Kidney epithelial cell (primary cell): Measurements from ENCODE around the gene LGMN. TPM values are rescaled to one million over a fixed set of nuclear protein-coding genes. Genes with fewer than 3 reads are reported as not detected.

Experiments used
- DNase-seq: peaks from one replicate; pipeline ENCODE4 v3.0.0-alpha.2; 2010; ENCODE audit warnings: low read depth
- H3K27me3 ChIP-seq: 2 replicates; pipeline ENCODE4 v1.6.0; 2011; ENCODE audit warnings: low read length; ENCODE audit not compliant: control insufficient read depth, insufficient read depth
- H3K36me3 ChIP-seq: 2 replicates; pipeline ENCODE4 v1.5.1; 2011; ENCODE audit warnings: low read length; ENCODE audit not compliant: control insufficient read depth, insufficient read depth
- H3K4me3 ChIP-seq: 2 replicates; pipeline ENCODE4 v1.5.1; 2011; ENCODE audit warnings: low read depth, mild to moderate bottlenecking, control low read depth, low read length
- total RNA-seq: library from RNA; depleted of rRNA; stranded (reverse); fragments of >200 nt; gene quantifications from 2 replicates; pipeline ENCODE4 v1.2.3, GENCODE V29; 2015
- TF ChIP-seq, protein P1 (sequence below): IDR thresholded peaks from 2 replicates; pipeline ENCODE4 v1.5.1; 2011; ENCODE audit warnings: mild to moderate bottlenecking, moderate library complexity, low read length, control low read depth, inconsistent platforms; ENCODE audit not compliant: insufficient read depth, poor library complexity, severe bottlenecking

Gene LGMN
- total RNA-seq, 1 donor from 2014 or later: 56.9 TPM

DNA sequence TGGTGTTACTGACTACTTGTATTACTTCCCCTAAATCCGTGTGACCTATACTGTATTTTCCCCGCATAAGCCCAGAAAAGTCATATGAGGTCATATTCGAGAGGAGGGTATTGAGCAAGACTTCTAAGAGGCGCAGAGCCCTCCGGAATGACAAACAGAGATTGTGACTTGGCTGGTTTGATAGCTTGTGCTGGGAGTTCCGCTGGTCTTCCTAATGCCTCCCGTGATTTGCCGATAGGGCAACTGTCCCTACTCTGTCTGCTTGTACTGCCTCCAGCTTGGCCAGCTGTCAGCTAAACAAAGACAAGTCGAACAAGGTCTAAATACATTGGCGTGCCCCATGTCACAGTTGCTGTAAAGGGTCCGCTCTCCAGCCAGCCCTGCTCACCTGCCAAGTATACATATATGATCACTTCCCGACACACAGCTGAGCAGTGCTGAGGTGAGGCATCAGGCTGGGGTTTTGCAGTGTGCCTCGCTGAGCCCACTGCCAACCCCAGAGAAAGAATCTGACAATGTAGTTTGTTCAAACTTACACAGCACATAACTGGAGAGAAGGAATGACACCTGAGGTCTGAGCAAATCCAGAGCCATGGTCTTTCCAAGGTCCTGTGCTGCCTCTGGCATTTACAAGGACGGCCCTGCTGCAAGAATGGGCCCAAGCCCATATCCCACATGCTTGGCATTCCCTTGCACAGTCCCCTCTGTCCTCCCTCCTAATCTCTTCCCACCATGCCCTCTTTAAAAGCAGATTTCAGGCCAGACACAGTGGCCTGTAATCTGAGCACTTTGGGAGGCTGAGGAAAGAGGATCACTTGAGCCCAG lies 23.7 kb downstream of the LGMN start:
- DNase-seq: no peak
- Histone ChIP-seq H3K4me3 (no peak overlapping the region), H3K27me3 (no peaks in the 10 kb centered on the region), H3K36me3 (no peaks in the 10 kb centered on the region)
- TF ChIP-seq, protein P1, sequence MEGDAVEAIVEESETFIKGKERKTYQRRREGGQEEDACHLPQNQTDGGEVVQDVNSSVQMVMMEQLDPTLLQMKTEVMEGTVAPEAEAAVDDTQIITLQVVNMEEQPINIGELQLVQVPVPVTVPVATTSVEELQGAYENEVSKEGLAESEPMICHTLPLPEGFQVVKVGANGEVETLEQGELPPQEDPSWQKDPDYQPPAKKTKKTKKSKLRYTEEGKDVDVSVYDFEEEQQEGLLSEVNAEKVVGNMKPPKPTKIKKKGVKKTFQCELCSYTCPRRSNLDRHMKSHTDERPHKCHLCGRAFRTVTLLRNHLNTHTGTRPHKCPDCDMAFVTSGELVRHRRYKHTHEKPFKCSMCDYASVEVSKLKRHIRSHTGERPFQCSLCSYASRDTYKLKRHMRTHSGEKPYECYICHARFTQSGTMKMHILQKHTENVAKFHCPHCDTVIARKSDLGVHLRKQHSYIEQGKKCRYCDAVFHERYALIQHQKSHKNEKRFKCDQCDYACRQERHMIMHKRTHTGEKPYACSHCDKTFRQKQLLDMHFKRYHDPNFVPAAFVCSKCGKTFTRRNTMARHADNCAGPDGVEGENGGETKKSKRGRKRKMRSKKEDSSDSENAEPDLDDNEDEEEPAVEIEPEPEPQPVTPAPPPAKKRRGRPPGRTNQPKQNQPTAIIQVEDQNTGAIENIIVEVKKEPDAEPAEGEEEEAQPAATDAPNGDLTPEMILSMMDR: no peak

DNA sequence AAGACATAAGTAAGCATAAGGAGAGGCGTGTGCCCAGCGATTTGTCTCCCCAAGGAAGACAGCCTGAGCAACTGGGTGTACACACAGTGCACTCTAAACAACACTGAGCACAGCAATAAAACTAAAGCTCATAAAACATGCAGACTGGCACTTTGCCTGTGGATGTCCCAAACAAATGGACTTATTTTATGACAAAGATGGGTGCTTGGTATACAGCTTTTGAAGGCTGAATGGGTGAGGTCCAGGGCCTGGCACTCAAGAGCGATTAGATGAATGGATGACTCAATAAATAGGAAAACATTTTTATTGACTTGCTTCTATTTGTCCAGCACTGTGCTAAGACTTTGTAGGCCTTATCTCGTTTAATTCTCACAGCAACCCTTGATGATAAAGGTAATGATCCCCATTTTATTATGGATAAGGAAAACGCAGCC lies 28.5 kb downstream of the LGMN start:
- no peak overlapping the region for H3K4me3 ChIP-seq
- H3K36me3 ChIP-seq: no peaks in the 10 kb centered on the region
- TF ChIP-seq, protein P1: no peak
- no peaks in the 10 kb centered on the region for H3K27me3 ChIP-seq
- DNase-seq: no peak

DNA sequence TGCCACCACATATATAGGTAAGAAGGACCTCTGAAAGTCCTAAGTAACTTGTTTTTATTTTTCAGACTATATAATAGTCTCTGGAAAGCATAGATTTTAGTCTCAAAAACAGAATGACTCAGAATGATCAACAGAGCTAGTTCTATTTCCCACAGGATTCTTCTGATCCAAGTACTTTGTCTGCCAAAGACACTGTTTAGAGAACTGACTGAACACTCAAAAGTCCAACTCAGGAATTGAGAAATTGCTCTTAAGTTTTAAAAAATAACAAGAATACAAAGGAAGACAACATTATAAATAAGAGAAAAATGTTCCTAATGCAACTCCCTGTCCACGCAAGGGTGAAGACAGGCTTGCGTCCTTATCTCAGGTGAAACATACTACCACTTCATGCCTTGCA lies 29.0 kb downstream of the LGMN start:
- Histone ChIP-seq H3K27me3 (no peaks in the 10 kb centered on the region), H3K36me3 (no peaks in the 10 kb centered on the region), H3K4me3 (no peak overlapping the region)
- DNase-seq: no peak
- TF ChIP-seq, protein P1: no peak

DNA sequence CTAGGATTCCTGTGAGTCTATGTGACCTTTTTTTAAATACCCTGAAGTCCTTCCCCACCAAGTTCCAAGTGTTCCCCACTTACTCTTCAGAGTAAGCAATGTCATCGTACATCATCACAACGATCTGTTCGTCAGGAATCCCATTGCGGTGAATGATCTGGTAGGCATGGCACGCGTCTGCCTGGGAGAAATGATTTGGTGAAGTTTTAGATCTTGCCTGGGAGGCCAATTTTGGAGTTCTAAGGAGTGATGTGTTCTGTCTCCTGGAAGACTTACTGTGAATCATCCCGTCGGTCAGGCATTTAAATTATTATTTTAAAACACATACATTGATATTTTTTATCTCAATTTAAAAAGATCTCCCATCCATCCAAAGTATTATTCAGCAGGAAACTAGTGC lies 29.8 kb downstream of the LGMN start:
- Histone ChIP-seq H3K36me3 (no peaks in the 10 kb centered on the region), H3K27me3 (no peaks in the 10 kb centered on the region), H3K4me3 (no peak overlapping the region)
- no peak for DNase-seq
- TF ChIP-seq, protein P1: no peak

DNA sequence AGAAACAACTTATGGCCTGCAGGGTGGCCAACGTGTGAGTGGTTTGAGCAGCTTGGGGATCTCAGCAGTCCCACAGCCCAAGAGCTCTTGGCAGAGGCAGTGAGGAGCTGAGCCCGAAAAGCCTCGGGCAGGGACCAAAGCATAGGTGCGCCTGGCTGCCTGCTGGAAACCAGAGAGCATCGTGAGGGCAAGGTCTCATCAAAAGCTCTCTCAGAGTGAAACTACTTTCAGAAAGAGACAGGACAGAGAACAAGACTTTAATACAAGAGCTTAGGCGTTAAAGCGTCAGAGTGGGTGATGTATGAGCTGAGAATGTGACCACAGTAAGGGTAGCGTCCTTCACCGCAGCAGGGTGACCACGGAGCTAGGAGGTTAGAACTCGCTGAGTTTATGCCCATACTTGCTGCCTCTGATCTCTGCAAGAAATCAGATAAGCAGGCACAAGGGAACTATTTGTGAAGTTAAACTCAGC lies 30.8 kb downstream of the LGMN start:
- H3K36me3 ChIP-seq: no peaks in the 10 kb centered on the region
- H3K27me3 ChIP-seq: no peaks in the 10 kb centered on the region
- TF ChIP-seq, protein P1: no peak
- DNase-seq: no peak
- no peak overlapping the region for H3K4me3 ChIP-seq
